HL-60 (cell line): ENCODE results near the gene SMARCB1.

Experiments used
- DNase-seq, 2 experiments: peaks; one replicate each; pipeline ENCODE4 v3.0.0-alpha.2; 2010 to 2020; ENCODE audit warnings: low read depth in 1 of 2, low spot score in 1 of 2
- H3K27ac ChIP-seq: fragments of 250-450 bp; sonication (Bioruptor Pico); replicated peaks from 2 replicates; pipeline ENCODE4 v1.5.1; 2020; ENCODE audit warnings: mild to moderate bottlenecking, moderate library complexity
- H3K27me3 ChIP-seq: fragments of 250-450 bp; sonication (Bioruptor Pico); 2 replicates; pipeline ENCODE4 v1.5.1; 2021; ENCODE audit warnings: mild to moderate bottlenecking, moderate library complexity; ENCODE audit not compliant: insufficient read depth, poor library complexity, severe bottlenecking
- H3K4me3 ChIP-seq: replicated peaks from 2 replicates; pipeline ENCODE4 v1.5.1; 2011; ENCODE audit warnings: mild to moderate bottlenecking, control low read depth, low read length; ENCODE audit not compliant: insufficient read depth
- CTCF ChIP-seq: IDR thresholded peaks from one replicate; pipeline ENCODE4 v1.5.1; 2011; ENCODE audit warnings: low read length, control low read depth, inconsistent platforms; ENCODE audit not compliant: insufficient read depth
- GABPA ChIP-seq: IDR thresholded peaks from 2 replicates; pipeline ENCODE4 v1.6.1; 2012; ENCODE audit warnings: low read depth
- POLR2AphosphoS5 ChIP-seq: IDR thresholded peaks from 2 replicates; pipeline ENCODE4 v1.6.1; 2012; ENCODE audit warnings: low read depth
- REST ChIP-seq: IDR thresholded peaks from 2 replicates; pipeline ENCODE4 v1.6.1; 2012; ENCODE audit warnings: low read depth; ENCODE audit not compliant: insufficient replicate concordance
- SPI1 ChIP-seq: IDR thresholded peaks from 2 replicates; pipeline ENCODE4 v1.6.1; 2012; ENCODE audit warnings: low read depth, mild to moderate bottlenecking, borderline replicate concordance

SMARCB1 gene

GRCh38 chr22:23827351-23827995 lies 40.7 kb downstream of the SMARCB1 start:
- H3K4me3 ChIP-seq: no peak overlapping the region
- H3K27ac ChIP-seq: no peak overlapping the region

GRCh38 chr22:23828800-23829680 lies 42.3 kb downstream of the SMARCB1 start:
- H3K27me3 ChIP-seq: no peaks in the 10 kb centered on the region
- H3K27ac ChIP-seq: no peak overlapping the region
- DNase-seq: no peak
- TF ChIP-seq SPI1: no peak
- no peak for TF ChIP-seq REST
- no peak for TF ChIP-seq POLR2AphosphoS5
- no peak for TF ChIP-seq GABPA
- TF ChIP-seq CTCF: no peak
- no peak overlapping the region for H3K4me3 ChIP-seq

More at GRCh38 chr22:23827351-23827995, 40.7 kb downstream of the SMARCB1 start:
- no peak for DNase-seq
- no peak for TF ChIP-seq CTCF
- TF ChIP-seq REST: no peak
- TF ChIP-seq GABPA: no peak
- no peak for TF ChIP-seq POLR2AphosphoS5
- TF ChIP-seq SPI1: no peak
- H3K27me3 ChIP-seq: no peaks in the 10 kb centered on the region

- H3K4me3 ChIP-seq: no peak overlapping the region
- H3K27me3 ChIP-seq: no peaks in the 10 kb centered on the region
- DNase-seq: no peak
- no peak for TF ChIP-seq POLR2AphosphoS5
- TF ChIP-seq CTCF: no peak
- no peak for TF ChIP-seq GABPA
- H3K27ac ChIP-seq: no peak overlapping the region
These were observed 43.1 kb downstream of the SMARCB1 start for GRCh38 chr22:23829845-23830372.
